ENCODE results near the gene DIPK1B.

Gene DIPK1B

GRCh38 chr9:136762915-136763648 lies 50.7 kb downstream of the DIPK1B start (continued):
- TF ChIP-seq, protein P1, sequence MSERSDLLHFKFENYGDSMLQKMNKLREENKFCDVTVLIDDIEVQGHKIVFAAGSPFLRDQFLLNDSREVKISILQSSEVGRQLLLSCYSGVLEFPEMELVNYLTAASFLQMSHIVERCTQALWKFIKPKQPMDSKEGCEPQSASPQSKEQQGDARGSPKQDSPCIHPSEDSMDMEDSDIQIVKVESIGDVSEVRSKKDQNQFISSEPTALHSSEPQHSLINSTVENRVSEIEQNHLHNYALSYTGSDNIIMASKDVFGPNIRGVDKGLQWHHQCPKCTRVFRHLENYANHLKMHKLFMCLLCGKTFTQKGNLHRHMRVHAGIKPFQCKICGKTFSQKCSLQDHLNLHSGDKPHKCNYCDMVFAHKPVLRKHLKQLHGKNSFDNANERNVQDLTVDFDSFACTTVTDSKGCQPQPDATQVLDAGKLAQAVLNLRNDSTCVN (tag by site-specific recombination; optimal IDR thresholded peaks at IDR 0.05): no peak
- TF ChIP-seq ZBTB44 (tag by site-specific recombination; IDR thresholded peaks at IDR 0.05): no peak
- TF ChIP-seq, protein P2, sequence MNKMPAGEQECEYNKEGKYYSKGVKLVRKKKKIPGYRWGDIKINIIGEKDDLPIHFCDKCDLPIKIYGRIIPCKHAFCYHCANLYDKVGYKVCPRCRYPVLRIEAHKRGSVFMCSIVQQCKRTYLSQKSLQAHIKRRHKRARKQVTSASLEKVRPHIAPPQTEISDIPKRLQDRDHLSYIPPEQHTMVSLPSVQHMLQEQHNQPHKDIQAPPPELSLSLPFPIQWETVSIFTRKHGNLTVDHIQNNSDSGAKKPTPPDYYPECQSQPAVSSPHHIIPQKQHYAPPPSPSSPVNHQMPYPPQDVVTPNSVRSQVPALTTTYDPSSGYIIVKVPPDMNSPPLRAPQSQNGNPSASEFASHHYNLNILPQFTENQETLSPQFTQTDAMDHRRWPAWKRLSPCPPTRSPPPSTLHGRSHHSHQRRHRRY (tag by site-specific recombination; IDR thresholded peaks at IDR 0.05): no peak
- no peak for TF ChIP-seq ZNF830 (tag by site-specific recombination; IDR thresholded peaks at IDR 0.05; ENCODE audit: low read depth)
- no peak for TF ChIP-seq ZNF37A (tag by site-specific recombination; IDR thresholded peaks at IDR 0.05)
- no peak for TF ChIP-seq ZNF18 (tag by site-specific recombination; IDR thresholded peaks at IDR 0.05)
- TF ChIP-seq ZBTB6 (tag by site-specific recombination; IDR thresholded peaks at IDR 0.05): no peak
- TF ChIP-seq ZNF48 (tag by site-specific recombination; IDR thresholded peaks at IDR 0.05): no peak
- TF ChIP-seq ZNF133 (tag by site-specific recombination; IDR thresholded peaks at IDR 0.05): no peak
- TF ChIP-seq SP2 (tag by site-specific recombination; IDR thresholded peaks at IDR 0.05): peak; percentile 72
- TF ChIP-seq, protein P3, sequence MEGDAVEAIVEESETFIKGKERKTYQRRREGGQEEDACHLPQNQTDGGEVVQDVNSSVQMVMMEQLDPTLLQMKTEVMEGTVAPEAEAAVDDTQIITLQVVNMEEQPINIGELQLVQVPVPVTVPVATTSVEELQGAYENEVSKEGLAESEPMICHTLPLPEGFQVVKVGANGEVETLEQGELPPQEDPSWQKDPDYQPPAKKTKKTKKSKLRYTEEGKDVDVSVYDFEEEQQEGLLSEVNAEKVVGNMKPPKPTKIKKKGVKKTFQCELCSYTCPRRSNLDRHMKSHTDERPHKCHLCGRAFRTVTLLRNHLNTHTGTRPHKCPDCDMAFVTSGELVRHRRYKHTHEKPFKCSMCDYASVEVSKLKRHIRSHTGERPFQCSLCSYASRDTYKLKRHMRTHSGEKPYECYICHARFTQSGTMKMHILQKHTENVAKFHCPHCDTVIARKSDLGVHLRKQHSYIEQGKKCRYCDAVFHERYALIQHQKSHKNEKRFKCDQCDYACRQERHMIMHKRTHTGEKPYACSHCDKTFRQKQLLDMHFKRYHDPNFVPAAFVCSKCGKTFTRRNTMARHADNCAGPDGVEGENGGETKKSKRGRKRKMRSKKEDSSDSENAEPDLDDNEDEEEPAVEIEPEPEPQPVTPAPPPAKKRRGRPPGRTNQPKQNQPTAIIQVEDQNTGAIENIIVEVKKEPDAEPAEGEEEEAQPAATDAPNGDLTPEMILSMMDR (tag by site-specific recombination; IDR thresholded peaks at IDR 0.05): no peak
- no peak for TF ChIP-seq ZNF76 (tag by site-specific recombination; IDR thresholded peaks at IDR 0.05; ENCODE audit: borderline replicate concordance, low read depth)
- TF ChIP-seq GLIS2 (tag by site-specific recombination; IDR thresholded peaks at IDR 0.05): peak; percentile 80
- TF ChIP-seq ZNF785 (tag by site-specific recombination; IDR thresholded peaks at IDR 0.05): no peak
- peak; percentile 33; the same call in 1 of the 2 replicates for TF ChIP-seq ZNF600 (tag by site-specific recombination; IDR thresholded peaks at IDR 0.05)
- TF ChIP-seq ZNF843 (tag by site-specific recombination; IDR thresholded peaks at IDR 0.05): no peak
- no peak for TF ChIP-seq ZNF561 (tag by site-specific recombination; IDR thresholded peaks at IDR 0.05; ENCODE audit: borderline replicate concordance)
- no peak for TF ChIP-seq ZNF280C (tag by site-specific recombination; IDR thresholded peaks at IDR 0.05)
- 0 out of 2 replicates have a peak, but pooled peaks have one; percentile 33 for TF ChIP-seq SP7 (tag by site-specific recombination; IDR thresholded peaks at IDR 0.05)
- no peak for TF ChIP-seq ZNF548 (tag by site-specific recombination; IDR thresholded peaks at IDR 0.05)
- TF ChIP-seq ZNF202 (tag by site-specific recombination; IDR thresholded peaks at IDR 0.05; ENCODE audit: borderline replicate concordance): no peak
- TF ChIP-seq ZNF174 (tag by site-specific recombination; IDR thresholded peaks at IDR 0.05): no peak
- no peak for TF ChIP-seq ZSCAN5A (tag by site-specific recombination; IDR thresholded peaks at IDR 0.05)
- no peak for TF ChIP-seq ZNF701 (tag by site-specific recombination; IDR thresholded peaks at IDR 0.05)
- no peak for TF ChIP-seq ZNF223 (tag by site-specific recombination; IDR thresholded peaks at IDR 0.05)
- no peak for TF ChIP-seq ZSCAN18 (tag by site-specific recombination; IDR thresholded peaks at IDR 0.05)

Data from HEK293 (cell line).